Activated CD4-positive, alpha-beta T cell treated with anti-CD3 and anti-CD28 coated beads for 4 hours (primary cell): ENCODE results near the gene NFX1.
A peak's percentile ranks its signal among the peaks of the same experiment; 100 is the strongest.

Experiments used
- DNase-seq, 2 donors: peaks; one replicate each; pipeline ENCODE4 v3.0.0-alpha.2; 2020

NFX1 gene

DNA sequence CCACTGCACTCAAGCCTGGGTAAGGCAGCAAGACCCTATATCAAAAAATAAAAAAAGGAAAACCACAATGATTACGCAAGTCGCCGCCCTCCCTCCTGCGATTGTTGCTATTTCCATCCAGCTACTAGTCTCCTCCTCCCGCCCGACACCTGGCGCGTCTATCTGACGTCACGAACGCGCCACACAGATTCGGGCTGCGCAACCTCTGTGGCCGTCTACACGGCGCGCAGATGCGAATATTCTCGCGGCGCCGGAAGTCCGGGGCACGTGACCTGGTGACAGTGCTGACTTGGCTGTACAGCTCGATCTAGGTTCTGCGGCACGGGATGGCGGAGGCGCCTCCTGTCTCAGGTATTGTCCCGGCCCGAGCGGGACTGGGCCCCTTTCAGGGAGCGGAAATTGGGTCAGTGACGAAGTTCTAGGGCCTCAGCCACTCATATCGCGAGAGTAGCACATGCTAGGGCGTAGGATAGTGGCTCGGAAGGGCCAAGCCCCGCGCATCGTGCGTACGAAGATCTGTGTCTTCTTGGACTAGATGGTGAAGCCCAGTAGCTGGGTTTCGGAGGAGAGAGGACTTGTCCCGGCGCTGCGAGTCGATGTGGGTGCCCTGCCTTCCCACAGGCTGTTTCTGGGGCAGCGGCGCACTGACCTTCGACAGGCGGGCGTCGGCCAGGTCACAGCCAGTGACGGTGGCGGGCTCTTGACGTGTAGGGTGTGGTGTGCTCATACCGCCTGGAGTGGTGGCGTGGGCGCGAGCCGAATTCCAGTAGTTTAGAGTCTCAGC, at the start of gene NFX1:
NFX1 (plus strand) TSS at position 270 of the 784 bp plus-strand sequence; CDS start at position 327, 57 bp downstream.
- peak; percentile 97 for DNase-seq

DNA sequence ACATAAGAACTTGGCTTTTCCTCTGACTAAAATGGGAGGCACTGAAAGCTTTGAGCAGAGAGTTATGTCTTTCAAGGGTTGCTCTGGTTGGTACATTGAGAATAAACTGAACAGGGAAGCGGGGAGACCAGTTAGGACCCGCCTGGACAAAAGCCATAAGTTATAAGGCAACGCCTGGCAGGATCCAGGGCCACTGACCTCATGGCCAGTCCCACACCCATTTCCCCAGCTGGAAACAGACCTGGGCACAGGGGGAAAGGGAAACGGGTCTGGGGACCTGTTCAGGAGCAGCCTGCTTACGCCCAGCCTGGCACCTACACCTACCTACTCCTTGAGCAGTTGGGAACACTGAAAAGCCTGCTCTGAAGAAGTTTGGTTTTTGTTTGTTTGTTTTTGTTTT, 49.0 kb upstream of the NFX1 start:
- DNase-seq, result no peak

DNA sequence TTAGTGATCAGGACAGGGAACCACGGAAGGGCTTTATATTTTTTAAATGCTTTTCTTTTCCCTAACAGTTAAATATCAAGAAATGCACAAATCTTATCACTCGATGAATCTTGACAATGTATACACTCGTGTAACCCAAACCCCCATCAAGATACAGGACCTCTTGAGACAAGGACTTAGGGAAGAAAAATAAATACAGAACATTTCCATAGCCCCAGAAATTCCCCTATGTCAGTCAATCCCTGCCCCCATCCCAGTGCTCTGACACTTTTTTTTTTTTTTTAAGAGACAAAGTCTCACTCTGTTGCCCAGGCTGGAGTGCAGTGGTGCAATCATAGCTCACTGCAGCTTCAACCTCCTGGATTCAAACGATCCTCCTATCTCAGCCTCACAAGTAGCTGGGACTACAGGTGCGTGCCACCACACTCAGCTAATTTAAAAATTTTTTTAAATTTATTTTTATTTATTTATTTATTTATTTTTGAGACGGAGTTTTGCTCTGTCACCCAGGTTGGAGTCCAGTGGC, 47.6 kb upstream of the NFX1 start:
- no peak for DNase-seq

DNA sequence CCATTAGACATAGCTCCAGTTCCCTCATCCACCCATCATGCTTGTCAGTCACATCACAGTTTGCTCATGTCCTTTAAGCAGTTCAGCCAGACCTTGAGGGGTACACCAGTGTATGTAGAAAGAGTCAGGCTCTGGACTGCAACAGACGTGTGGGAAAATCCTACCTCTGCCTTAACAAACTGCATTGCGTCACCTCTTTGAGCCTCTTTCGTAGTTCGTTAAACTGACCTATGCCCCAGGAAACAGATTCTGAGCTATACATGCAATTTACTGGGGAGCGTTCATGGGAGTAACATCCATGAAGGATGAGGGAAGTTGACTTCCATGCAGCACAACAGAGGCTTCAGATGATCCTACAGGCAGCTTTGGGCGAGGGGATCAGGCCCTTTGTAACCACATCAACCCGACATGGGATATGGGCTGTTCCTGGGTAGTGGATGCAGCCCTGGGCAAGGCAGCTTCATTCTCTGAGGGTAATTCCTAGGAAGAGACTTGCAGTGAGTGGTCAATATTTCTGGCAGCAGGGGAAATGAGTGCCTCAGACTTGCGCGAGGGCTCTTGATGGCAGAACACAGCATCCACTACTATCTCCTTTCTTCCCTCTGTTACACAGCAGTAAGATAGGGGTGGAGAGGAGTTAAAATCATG, 46.1 kb upstream of the NFX1 start:
- no peak for DNase-seq

DNA sequence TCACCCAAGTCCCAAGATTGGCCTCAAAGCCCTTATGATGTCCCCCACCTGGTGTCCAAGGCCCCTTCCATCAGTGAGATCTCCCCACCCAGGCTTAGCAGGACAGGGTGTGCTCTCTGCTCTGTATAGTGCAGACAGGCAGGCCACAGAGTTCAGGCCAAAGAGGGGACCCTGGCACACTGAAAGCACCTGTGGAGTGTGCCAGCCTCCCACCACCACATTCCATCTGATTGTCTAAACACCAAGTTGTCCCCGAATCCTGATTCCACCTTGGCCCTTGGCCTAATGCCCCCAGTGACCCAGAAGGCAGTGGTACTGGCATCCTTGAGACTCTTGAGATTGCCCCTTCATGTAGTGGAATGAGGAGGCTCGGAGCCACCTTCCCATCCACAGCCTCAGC, 45.0 kb upstream of the NFX1 start:
- no peak for DNase-seq

DNA sequence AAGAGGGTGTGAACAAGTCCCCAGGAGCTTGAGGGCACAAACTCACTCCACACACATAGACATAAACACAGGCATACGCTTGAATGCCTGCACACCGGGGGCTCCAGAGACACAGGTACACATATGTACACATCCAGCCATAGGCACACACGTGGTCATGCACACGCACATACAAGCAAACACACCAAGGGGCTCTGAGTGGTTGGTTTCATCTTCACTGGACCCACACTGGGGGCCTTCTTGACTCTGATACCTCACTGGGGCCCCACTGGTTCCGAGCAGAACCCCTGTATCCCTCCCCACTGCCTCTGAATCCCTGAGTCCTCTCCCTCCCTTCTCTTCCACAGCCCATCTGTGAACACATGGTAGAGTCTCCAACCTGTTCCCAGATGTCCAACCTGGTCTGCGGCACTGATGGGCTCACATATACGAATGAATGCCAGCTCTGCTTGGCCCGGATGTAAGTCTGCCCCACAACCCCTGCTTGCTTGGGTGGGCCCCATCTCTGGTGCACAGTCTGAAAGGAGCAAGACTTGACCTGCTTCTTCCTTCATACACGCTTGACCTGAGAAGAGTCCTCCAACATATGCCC, 44.0 kb upstream of the NFX1 start:
- no peak for DNase-seq

DNA sequence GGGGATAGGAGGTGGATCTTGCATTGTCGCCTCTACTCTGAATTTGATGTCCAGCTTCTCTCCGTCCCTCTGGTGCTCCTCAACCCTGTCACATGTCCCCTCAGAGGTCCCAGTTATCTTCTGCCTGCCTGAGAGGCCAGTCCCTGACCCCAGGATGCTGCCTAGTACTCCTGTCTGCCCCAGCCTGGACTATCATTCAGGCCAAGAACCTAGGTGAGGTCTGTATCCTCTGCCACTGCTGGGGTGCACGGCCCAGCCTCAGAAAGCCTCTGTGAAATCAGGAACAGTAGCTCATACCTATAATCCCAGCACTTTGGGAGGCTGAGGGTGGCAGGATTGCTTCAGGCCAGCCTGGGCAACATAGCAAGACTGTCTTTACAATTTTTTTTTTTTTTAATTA, 41.7 kb upstream of the NFX1 start:
- DNase-seq, result no peak

DNA sequence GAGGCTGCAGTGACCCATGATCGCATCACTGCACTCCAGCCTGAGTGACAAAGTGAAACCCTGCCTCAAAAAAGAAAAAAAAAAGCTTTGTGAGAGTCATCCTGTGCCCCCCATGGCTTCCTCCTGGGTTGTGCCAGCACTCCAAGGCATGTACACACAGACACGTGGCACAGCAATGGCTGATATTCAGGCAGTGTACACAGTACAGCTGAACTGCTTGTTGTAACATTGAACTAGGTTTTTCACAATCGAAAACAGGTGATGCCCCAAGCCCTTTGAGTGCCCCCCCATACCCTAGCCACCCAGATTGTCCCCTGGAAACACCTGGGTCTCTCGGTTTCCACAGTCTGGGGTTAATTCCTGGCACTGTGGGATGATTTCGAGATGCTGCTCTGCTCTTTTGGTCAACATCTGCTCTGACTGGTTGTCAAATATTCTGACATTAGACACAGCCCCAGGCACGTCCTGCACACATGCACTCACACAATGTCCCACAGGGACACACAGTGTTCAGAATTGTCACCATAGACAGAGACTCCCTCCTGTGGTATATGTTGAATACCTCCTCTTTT, 41.1 kb upstream of the NFX1 start:
- no peak for DNase-seq

DNA sequence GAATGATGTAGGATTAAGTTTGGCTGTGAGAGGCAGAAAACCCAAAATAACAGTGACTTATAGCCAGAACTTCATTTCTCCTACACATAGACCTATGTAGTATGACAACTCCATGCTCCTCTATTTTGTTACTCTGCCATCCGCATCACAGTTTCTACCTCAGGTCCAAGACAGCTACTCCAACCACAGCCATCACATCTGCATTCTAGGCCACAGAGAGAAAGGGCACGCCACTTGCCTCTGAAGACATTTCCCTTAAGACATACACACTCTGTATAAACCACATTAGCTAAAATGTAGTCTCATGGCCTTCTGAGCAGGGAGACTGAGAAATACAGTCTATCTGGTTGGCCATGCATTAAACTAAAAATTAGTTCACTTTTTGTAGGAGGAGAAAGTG, 40.3 kb upstream of the NFX1 start:
- DNase-seq, result no peak

DNA sequence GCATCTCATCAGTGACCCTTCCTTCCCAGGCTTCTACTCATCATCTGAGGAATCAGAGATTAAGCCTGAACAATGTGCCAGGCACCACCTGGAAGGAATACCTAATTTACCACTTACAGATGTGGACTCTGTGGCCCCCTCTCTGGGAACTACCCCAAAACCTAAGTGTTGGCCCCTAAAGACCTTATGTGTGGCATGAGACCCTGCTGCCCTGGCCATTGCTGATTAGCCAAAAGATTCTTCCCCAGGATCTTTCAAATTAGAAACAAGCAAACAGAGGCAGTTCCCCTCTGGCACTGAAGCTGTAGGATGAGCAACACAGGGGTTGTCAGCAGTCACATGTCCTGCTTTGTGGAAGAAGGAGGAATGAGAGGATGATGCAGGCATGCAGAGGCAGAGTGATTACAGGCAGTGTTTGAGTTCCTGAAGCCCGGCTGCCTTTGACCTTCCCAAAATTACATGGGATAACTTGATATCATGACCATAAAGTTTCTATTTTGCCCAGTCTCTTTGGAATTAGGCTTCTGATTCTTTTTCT, 39.8 kb upstream of the NFX1 start:
- DNase-seq, result no peak

DNA sequence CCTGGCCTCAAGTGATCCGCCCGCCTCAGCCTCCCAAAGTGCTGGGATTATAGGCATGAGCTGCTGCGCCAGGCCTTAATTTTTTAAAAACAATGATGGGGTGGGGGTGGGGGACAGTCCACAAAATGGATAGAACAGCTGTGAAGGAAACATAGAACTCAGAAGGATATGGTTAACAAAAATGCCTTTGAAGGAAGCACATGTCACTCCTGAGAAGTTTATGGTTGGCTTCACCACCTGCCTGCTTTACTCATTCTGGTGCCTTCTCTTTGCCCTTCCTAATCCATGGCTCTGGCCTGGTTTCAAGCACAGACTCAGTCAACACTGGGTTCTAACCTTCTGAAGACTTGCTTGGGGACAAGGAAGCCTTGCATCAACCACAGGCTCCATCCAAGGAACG, 36.1 kb upstream of the NFX1 start:
- no peak for DNase-seq

DNA sequence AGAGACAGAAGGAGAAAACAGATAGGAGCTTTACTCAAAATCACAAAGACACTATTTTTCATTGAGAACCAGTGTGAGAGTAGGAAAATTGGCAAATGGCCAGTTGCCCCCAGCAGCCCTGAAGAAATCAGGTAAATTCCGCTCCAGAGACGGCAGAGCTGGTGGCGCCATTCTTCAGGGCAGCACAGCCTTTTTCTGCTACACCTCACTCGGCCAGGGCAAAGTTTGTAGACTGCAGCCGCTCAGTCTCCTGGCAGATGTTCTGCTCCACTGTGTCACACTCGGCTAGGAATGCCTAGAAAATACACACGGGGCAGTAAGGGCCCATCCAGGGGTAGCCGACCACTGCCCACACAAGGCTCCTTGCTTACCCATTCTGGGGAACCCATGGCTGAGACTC, 35.3 kb upstream of the NFX1 start:
- no peak for DNase-seq

DNA sequence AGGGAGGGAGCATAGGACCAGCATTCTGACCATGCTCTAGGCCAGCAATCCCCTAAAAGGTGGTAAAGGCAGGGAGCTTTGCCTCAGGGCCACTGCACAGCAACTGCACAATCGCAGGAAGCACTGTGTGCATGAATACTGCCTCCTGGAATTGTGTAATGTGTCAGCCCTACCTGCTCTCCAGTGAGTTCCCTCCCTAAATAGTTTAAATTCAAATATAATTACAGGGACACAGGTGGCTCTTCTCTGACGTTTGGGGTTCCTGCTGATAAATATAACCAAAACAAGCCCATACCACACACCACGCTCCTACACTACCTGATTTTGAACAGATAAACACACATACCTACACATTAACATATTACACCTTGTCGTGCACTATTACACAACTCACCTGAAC, 34.8 kb upstream of the NFX1 start:
- no peak for DNase-seq

DNA sequence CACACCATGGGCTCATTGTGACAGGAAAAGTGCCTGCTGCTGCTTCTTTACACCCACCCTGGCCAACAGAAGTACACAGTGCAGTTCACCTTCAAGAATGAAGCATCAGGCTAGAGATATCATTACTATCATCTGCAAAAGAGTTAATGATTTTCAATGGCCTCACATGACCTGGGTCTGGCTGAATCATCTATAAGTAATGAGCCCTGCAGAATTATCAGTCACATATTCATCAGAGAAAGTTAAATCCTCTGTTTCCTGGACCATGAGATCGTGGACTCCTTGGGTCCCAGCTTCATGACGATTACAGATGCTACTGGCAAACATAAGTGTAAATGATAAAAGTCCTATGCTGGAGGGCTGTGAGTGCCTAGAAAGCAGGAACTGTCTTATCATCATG, 34.1 kb upstream of the NFX1 start:
- no peak for DNase-seq

DNA sequence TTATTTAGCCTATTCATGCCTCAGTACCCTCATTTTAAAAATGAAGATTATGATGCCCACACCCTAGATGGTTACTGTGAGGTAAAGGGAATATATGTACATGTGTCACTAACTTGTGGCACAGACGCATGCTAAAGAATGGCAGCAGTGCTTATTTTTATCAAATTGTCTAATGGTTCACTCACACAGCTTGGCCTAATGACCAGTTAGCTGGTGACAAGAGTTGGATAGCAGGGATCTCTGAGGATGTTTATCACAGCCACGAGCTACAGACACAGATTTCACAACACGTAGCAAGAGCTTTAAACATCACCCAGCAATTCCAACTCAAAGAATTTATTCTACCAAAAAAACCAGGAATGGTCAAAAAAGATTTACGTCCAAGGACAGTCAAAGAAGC, 33.0 kb upstream of the NFX1 start:
- no peak for DNase-seq

DNA sequence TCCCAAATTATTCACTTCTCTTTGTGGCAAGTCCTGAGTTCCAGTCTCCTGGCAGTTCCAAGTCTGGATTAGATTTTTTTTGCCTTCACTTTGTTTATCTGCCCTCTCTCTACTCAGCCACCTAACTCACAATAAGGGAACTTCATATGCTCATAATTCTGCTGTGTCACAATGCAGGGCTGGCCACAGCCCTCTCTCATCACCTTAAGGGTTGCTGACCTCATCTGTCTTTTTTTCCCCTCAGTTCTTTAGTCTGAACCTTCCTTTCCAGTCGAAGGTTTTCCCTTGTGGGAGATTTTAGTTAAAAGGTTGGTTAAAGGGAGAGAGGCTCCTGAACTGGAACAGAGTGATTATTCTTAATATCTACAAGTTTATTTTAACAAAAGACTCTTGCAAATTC, 29.9 kb upstream of the NFX1 start:
- no peak for DNase-seq

DNA sequence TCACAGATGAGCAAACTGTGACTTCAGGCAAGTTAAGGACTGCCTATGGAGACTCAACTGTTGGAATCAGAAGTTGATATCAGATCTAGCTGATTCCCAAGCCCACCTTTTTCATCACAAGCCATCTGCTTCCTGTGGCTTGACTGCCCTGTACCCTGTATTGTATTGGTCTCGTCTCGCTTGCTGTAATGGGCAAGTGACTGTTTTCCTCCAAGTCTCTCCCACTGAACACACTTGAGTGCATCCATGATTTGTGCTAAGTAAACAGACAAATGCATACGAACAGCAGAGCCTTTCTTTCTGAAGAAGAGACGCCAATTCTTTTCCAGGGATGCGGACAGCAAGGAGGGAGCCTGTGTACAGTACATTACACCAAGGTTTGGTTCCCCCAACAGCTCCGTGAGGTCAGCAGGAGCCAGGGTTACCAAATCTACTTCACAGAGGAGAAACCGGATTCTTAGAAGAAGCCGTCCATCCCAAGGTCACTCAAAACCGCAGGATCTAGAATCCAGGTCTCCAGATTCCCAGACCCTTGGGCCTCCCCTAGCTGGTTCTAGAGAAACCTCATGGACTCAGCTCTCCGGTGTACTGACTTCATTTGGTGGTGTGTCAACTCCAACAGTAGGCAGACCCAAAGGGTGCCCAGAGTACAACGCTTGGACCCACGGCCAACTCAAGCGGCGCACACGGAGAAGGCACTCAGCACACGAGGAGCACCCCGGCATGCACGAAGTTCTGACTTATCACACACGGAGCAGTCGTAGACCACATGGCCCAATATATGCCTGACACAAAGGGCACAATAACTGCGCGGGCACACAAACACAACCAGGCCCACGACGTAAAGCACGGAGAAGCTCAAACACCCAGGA, 26.9 kb upstream of the NFX1 start:
- DNase-seq, result peak in 1 of 2 donors; percentile 15

DNA sequence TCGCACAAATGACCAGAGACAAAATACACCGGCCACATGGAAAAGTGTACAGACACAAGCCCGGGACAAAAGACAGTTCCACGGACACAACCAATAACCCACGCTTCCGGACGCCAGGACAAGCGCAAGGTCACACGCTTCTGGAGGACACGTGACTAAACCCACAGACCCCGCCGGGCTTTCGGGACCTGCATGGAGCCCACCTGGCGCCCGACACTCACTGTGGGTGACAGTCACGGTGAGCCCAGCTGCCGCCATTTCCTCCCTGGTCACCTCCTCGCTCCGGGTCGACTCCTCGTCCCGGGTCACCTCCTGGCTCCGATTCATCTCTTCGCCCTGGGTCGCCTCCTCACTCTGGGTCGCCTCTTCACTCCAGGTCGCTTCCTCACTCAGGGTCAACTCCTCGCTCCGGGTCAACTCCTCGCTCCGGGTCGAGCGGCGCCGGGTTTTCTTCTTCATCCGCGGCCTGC, 26.3 kb upstream of the NFX1 start:
- peak; percentile 26 to 41 for DNase-seq

DNA sequence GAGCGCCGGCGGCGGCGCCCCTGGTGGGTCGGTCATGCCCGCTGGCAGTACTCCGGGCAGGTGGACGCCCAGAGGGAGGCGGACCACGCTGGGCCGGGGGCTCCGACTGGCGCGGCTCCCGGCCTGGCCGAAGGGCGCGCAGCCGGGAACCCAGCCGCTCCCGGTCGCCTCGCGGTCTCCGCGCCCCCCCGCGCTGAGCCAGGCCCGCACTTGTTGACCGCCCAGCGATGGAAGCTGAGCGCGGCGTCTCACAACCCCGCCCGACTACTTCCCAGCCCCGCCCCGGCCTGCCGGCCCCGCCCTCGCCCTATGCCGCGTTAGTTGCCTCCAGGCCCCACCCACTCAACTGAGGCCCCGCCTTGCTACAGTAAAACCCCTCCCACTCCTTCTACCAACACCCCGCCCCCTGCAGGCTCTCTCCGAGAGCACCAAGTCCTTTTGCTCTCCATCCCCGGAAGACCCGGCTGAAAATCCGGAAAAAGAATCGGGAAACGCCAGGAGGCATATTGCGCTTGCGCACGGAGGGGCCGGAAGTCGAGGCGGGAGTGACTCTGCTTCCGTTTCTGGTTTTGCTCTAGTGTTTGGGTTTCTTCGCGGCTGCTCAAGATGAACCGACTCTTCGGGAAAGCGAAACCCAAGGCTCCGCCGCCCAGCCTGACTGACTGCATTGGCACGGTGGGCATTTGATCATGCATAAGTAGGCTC, 25.7 kb upstream of the NFX1 start, which contains the start of the genes BAG1 and CHMP5:
BAG1 (minus strand) TSS at position 236 of the 705 bp plus-strand sequence.
CHMP5 (plus strand) TSS at position 577 of the 705 bp plus-strand sequence; CDS start at position 607, 30 bp downstream.
- DNase-seq, result peak; percentile 99 to 100

DNA sequence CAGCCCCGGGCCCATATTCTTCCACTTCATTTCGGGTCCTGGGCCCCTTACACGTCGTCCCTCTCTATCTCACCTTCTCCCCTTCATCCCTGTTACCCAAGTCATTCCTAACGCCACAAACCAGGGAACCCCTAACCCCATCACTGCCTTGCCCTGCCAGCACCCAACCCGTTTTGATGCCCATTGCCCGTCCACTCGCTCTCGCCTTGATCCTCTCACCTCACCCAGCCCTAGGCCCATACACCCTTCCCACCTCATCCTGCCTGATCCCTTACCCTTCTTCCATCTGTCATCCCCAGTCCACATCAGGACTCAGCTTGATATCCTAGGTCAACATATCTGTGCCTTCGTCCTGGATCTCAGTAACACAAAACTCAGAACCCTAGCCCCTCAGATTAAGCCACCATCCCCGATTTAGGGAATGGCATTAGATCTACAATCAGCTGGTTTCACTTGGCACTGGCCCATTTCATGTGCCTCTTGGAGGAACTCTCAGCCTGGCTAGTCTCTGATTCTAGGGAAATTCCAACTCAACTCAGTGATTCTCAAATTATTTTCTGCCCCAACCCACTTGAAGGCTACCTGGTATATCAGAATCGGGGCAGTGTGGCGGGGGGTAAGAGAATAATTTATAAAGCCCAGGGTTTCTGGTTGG, 25.0 kb upstream of the NFX1 start:
- no peak for DNase-seq
